ENCODE data around the gene C16orf96.

GRCh38 chr16:4641306-4641687, 85.2 kb downstream of the C16orf96 start:
- TF ChIP-seq POLR2A (IDR thresholded peaks at IDR 0.05; ENCODE audit: low read depth, low read length) (no peak), TAF1 (IDR thresholded peaks at IDR 0.05; ENCODE audit: borderline replicate concordance, low read depth, low read length) (no peak), POLR2AphosphoS5 (IDR thresholded peaks at IDR 0.05; ENCODE audit: low read depth, low read length) (no peak)

Data from GM12892 (cell line).